WTC11 (cell line): Measurements from ENCODE around the gene CISH.

Source experiments
- ARID4B ChIP-seq: sonication (generic); formaldehyde crosslinking; IDR thresholded peaks from 2 replicates; pipeline ENCODE4 v1.8.0; 2023; ENCODE audit warnings: missing genetic modification reagents, mild to moderate bottlenecking, borderline replicate concordance
- CREB1 ChIP-seq: sonication (generic); formaldehyde crosslinking; IDR thresholded peaks from 2 replicates; pipeline ENCODE4 v1.8.0; 2023; ENCODE audit warnings: mild to moderate bottlenecking, missing genetic modification reagents
- CREM ChIP-seq: sonication (generic); formaldehyde crosslinking; IDR thresholded peaks from 2 replicates; pipeline ENCODE4 v1.8.1; 2022; ENCODE audit warnings: mild to moderate bottlenecking, missing genetic modification reagents, moderate library complexity
- FOXJ3 ChIP-seq: sonication (generic); formaldehyde crosslinking; IDR thresholded peaks from 2 replicates; pipeline ENCODE4 v1.9.0; 2021; ENCODE audit warnings: missing genetic modification reagents, mild to moderate bottlenecking, borderline replicate concordance
- PRDM15 ChIP-seq: sonication (generic); formaldehyde crosslinking; IDR thresholded peaks from 2 replicates; pipeline ENCODE4 v1.8.0; 2022; ENCODE audit warnings: missing genetic modification reagents
- RELA ChIP-seq: sonication (generic); formaldehyde crosslinking; IDR thresholded peaks from 2 replicates; pipeline ENCODE4 v1.8.1; 2022; ENCODE audit warnings: missing genetic modification reagents, mild to moderate bottlenecking, borderline replicate concordance
- USF2 ChIP-seq: sonication (generic); formaldehyde crosslinking; IDR thresholded peaks from 2 replicates; pipeline ENCODE4 v1.8.1; 2023; ENCODE audit warnings: mild to moderate bottlenecking, missing genetic modification reagents, moderate library complexity
- ZNF121 ChIP-seq: sonication (generic); formaldehyde crosslinking; IDR thresholded peaks from 2 replicates; pipeline ENCODE4 v1.8.0; 2023; ENCODE audit warnings: missing genetic modification reagents
- ZNF423 ChIP-seq: fragments of 250-450 bp; sonication (Bioruptor Pico); IDR thresholded peaks from 2 replicates; pipeline ENCODE4 v2.1.2; 2022; ENCODE audit warnings: mild to moderate bottlenecking, moderate library complexity
- TF ChIP-seq, protein P1 (sequence below): fragments of 200-600 bp; IDR thresholded peaks from 2 replicates; pipeline ENCODE4 v1.8.0; 2022; ENCODE audit warnings: antibody characterized with exemption
- TF ChIP-seq, protein P2 (sequence below): sonication (generic); formaldehyde crosslinking; IDR thresholded peaks from 2 replicates; pipeline ENCODE4 v1.8.0; 2023; ENCODE audit warnings: missing genetic modification reagents
- TF ChIP-seq, protein P3 (sequence below): sonication (generic); formaldehyde crosslinking; IDR thresholded peaks from 2 replicates; pipeline ENCODE4 v1.8.0; 2023; ENCODE audit warnings: mild to moderate bottlenecking, missing genetic modification reagents
- TF ChIP-seq, protein P4 (sequence below): sonication (generic); formaldehyde crosslinking; IDR thresholded peaks from 2 replicates; pipeline ENCODE4 v1.8.1; 2023; ENCODE audit warnings: mild to moderate bottlenecking, missing genetic modification reagents, moderate library complexity

GRCh38 chr3:50605901-50606326 lies 5.7 kb downstream of the CISH start:
- TF ChIP-seq CREB1 (CRISPR knock-in tag) (no peak), ZNF121 (no peak), ARID4B (CRISPR knock-in tag) (no peak), ZNF423 (CRISPR knock-in tag) (no peak), FOXJ3 (no peak), USF2 (no peak), CREM (CRISPR knock-in tag) (no peak), PRDM15 (no peak), RELA (CRISPR knock-in tag) (no peak)
- TF ChIP-seq, protein P1, sequence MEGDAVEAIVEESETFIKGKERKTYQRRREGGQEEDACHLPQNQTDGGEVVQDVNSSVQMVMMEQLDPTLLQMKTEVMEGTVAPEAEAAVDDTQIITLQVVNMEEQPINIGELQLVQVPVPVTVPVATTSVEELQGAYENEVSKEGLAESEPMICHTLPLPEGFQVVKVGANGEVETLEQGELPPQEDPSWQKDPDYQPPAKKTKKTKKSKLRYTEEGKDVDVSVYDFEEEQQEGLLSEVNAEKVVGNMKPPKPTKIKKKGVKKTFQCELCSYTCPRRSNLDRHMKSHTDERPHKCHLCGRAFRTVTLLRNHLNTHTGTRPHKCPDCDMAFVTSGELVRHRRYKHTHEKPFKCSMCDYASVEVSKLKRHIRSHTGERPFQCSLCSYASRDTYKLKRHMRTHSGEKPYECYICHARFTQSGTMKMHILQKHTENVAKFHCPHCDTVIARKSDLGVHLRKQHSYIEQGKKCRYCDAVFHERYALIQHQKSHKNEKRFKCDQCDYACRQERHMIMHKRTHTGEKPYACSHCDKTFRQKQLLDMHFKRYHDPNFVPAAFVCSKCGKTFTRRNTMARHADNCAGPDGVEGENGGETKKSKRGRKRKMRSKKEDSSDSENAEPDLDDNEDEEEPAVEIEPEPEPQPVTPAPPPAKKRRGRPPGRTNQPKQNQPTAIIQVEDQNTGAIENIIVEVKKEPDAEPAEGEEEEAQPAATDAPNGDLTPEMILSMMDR: no peak
- TF ChIP-seq, protein P2, sequence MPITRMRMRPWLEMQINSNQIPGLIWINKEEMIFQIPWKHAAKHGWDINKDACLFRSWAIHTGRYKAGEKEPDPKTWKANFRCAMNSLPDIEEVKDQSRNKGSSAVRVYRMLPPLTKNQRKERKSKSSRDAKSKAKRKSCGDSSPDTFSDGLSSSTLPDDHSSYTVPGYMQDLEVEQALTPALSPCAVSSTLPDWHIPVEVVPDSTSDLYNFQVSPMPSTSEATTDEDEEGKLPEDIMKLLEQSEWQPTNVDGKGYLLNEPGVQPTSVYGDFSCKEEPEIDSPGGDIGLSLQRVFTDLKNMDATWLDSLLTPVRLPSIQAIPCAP (CRISPR knock-in tag): no peak
- TF ChIP-seq, protein P3, sequence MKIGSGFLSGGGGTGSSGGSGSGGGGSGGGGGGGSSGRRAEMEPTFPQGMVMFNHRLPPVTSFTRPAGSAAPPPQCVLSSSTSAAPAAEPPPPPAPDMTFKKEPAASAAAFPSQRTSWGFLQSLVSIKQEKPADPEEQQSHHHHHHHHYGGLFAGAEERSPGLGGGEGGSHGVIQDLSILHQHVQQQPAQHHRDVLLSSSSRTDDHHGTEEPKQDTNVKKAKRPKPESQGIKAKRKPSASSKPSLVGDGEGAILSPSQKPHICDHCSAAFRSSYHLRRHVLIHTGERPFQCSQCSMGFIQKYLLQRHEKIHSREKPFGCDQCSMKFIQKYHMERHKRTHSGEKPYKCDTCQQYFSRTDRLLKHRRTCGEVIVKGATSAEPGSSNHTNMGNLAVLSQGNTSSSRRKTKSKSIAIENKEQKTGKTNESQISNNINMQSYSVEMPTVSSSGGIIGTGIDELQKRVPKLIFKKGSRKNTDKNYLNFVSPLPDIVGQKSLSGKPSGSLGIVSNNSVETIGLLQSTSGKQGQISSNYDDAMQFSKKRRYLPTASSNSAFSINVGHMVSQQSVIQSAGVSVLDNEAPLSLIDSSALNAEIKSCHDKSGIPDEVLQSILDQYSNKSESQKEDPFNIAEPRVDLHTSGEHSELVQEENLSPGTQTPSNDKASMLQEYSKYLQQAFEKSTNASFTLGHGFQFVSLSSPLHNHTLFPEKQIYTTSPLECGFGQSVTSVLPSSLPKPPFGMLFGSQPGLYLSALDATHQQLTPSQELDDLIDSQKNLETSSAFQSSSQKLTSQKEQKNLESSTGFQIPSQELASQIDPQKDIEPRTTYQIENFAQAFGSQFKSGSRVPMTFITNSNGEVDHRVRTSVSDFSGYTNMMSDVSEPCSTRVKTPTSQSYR: no peak
- TF ChIP-seq, protein P4, sequence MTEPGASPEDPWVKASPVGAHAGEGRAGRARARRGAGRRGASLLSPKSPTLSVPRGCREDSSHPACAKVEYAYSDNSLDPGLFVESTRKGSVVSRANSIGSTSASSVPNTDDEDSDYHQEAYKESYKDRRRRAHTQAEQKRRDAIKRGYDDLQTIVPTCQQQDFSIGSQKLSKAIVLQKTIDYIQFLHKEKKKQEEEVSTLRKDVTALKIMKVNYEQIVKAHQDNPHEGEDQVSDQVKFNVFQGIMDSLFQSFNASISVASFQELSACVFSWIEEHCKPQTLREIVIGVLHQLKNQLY: no peak
